ENCODE results near the gene ADAMTSL1. TPM values are rescaled to one million over a fixed set of nuclear protein-coding genes. Genes with fewer than 3 reads are reported as not detected.

ADAMTSL1 gene
- total RNA-seq, 1 experiment from 2014 or later, result 1.2 TPM

DNA sequence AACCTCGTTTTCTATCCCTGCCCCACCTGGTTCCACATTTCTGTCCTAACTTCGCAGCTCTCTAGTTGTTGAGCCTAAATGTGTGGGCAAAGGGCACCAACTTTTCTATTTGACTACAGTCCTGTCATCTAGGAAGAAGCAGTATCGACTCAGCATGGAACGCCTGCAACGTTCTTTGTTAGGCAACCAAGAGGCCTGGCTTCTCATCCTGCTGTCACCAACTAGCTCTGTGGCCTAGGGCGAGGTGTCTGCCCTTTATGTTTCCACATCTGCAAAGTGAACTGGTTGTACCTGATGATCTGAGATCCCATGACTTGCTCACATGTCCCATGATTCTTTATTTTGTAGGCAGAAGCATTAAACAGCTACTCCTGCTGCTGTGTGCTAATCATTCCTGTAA, 248.9 kb downstream of the ADAMTSL1 start:
- TF ChIP-seq, protein P1, sequence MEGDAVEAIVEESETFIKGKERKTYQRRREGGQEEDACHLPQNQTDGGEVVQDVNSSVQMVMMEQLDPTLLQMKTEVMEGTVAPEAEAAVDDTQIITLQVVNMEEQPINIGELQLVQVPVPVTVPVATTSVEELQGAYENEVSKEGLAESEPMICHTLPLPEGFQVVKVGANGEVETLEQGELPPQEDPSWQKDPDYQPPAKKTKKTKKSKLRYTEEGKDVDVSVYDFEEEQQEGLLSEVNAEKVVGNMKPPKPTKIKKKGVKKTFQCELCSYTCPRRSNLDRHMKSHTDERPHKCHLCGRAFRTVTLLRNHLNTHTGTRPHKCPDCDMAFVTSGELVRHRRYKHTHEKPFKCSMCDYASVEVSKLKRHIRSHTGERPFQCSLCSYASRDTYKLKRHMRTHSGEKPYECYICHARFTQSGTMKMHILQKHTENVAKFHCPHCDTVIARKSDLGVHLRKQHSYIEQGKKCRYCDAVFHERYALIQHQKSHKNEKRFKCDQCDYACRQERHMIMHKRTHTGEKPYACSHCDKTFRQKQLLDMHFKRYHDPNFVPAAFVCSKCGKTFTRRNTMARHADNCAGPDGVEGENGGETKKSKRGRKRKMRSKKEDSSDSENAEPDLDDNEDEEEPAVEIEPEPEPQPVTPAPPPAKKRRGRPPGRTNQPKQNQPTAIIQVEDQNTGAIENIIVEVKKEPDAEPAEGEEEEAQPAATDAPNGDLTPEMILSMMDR (conservative IDR thresholded peaks at IDR 0.05), result no peak
- no peak overlapping the region for H2BK5ac ChIP-seq (ENCODE audit: insufficient read length, low read length)
- no peak overlapping the region for H2AFZ ChIP-seq (ENCODE audit: low read length)
- no peaks in the 10 kb centered on the region for H3K4me1 ChIP-seq (ENCODE audit: insufficient read depth, low read length)
- no peak overlapping the region for H4K91ac ChIP-seq (ENCODE audit: insufficient read length, low read depth, low read length)
- no peak overlapping the region for H3K4me3 Mint-ChIP-seq
- WGBS (ENCODE audit: extremely low coverage, insufficient read length, low lambda C conversion rate), result no CpG with 5 or more reads among the region's 6 CpGs
- H3K9me3 Mint-ChIP-seq, result no peaks in the 10 kb centered on the region
- H3K23me2 ChIP-seq (ENCODE audit: insufficient read length, low read depth, low read length, poor library complexity, severe bottlenecking), result no peaks in the 10 kb centered on the region
- H3K79me2 ChIP-seq (ENCODE audit: insufficient read depth, low read length), result no peaks in the 10 kb centered on the region
- H3K27me3 Mint-ChIP-seq (ENCODE audit: low read depth), result no peaks in the 10 kb centered on the region
- no peak overlapping the region for H4K8ac ChIP-seq (replicated peaks; ENCODE audit: insufficient read length, low read depth, low read length)
- no peak overlapping the region for H3K27ac ChIP-seq (ENCODE audit: insufficient read length, low read depth, low read length)
- no peak overlapping the region for H3K18ac ChIP-seq (ENCODE audit: insufficient read length, low read depth, low read length)
- no peak overlapping the region for H3K4ac ChIP-seq (ENCODE audit: low read depth, low read length)
- H2BK120ac ChIP-seq (ENCODE audit: low read depth, low read length, poor library complexity, severe bottlenecking), result no peak overlapping the region
- no peak overlapping the region for H3K56ac ChIP-seq (ENCODE audit: insufficient read length, low read depth, low read length)
- no peak overlapping the region for H3K4me2 ChIP-seq (ENCODE audit: insufficient read depth, insufficient read length, low read length)
- no peaks in the 10 kb centered on the region for H3K79me1 ChIP-seq (ENCODE audit: insufficient read depth, low read depth, low read length, poor library complexity, severe bottlenecking)
- no peak overlapping the region for H2AK5ac ChIP-seq (ENCODE audit: insufficient read length, low read length)
- no peak overlapping the region for H2BK20ac ChIP-seq (ENCODE audit: low read depth, low read length, poor library complexity, severe bottlenecking)
- H2BK12ac ChIP-seq (ENCODE audit: insufficient read length, low read depth, low read length), result no peak overlapping the region
- no peaks in the 10 kb centered on the region for H3K4me1 Mint-ChIP-seq
- H4K5ac ChIP-seq (ENCODE audit: insufficient read length, low read depth, low read length), result no peak overlapping the region
- H3K14ac ChIP-seq (ENCODE audit: insufficient read depth, low read length), result no peak overlapping the region
- DNase-seq, result no peak
- no peaks in the 10 kb centered on the region for H3K9me3 ChIP-seq (ENCODE audit: control insufficient read depth, low read depth, low read length)
- no peak overlapping the region for H2BK15ac ChIP-seq (ENCODE audit: low read depth, low read length)
- no peak overlapping the region for H3K23ac ChIP-seq (ENCODE audit: insufficient read length, low read depth, low read length)
- no peak overlapping the region for H3K27ac Mint-ChIP-seq
- no peaks in the 10 kb centered on the region for H3K27me3 ChIP-seq (ENCODE audit: insufficient read depth, low read length)
- no peak overlapping the region for H3T11ph ChIP-seq (ENCODE audit: low read length)
- no peaks in the 10 kb centered on the region for H3K36me3 Mint-ChIP-seq (ENCODE audit: insufficient read depth in 1 of 3, low read depth in 3 of 3)
- H4K20me1 ChIP-seq (ENCODE audit: control insufficient read depth, insufficient read depth, insufficient read length), result no peaks in the 10 kb centered on the region
- no peak overlapping the region for H3K9ac ChIP-seq (ENCODE audit: extremely low read depth, insufficient read length, low read length)

All from H9 (cell line).